ENCODE results near the gene CR1L. TPM values are rescaled to one million over a fixed set of nuclear protein-coding genes. Genes with fewer than 3 reads are reported as not detected.

CR1L gene
- not detected in 2 replicates for total RNA-seq

GRCh38 chr1:207644852-207645634, at the start of gene CR1L:
Gene CR1L, plus strand, starts transcription at chr1:207645133. Its CDS starts 101 bp downstream, at chr1:207645234.

GRCh38 chr1:207751790-207752455, 107.0 kb downstream of the CR1L start, which contains the start of gene CD46:
Gene CD46, plus strand, starts transcription at chr1:207752054. Its CDS starts 159 bp downstream, at chr1:207752213.

Small RNAs within 50 kb of the gene (small RNA-seq; reads per million reads assigned to genes)
- gene RNA5SP534: not detected

Other genes with a start within 250 kb of the CR1L start
- gene CR2, start 190.8 kb upstream of the CR1L start, total RNA-seq: not detected in 2 replicates
- not detected in 2 replicates for gene CR1, start 149.0 kb upstream of the CR1L start, total RNA-seq
- 77.2 and 84.3 TPM in 2 replicates for gene CD46, start 106.9 kb downstream of the CR1L start, total RNA-seq